OCI-LY7 (cell line): Measurements from ENCODE around the gene ADISSP. TPM values are rescaled to one million over a fixed set of nuclear protein-coding genes. Genes with fewer than 3 reads are reported as not detected.

Experiments
- BruUV-seq: library from RNA; stranded (reverse); fragments of 400-500 nt; replicated peaks from 2 replicates; lab custom pipeline; 2021; lab: Mats Ljungman, UMichigan
- CTCF ChIA-PET: fragments of 300-600 bp; sonication (Branson Sonifier 250); formaldehyde crosslinking; loops from one replicate; lab custom pipeline; 2022; ENCODE audit warnings: antibody characterized with exemption; ENCODE audit not compliant: unreplicated experiment; lab: Charles Lee
- POLR2A ChIA-PET: fragments of 300-600 bp; sonication (Branson Sonifier 250); formaldehyde crosslinking; loops from one replicate; lab custom pipeline; 2022; ENCODE audit warnings: antibody characterized with exemption; lab: Charles Lee
- DNase-seq: peaks from one replicate; pipeline ENCODE4 v3.0.0-alpha.2; 2015; ENCODE audit warnings: low spot score
- H2AFZ ChIP-seq: fragments of 200-600 bp; sonication (generic), shearing (Covaris generic); 2 replicates; pipeline ENCODE4 v1.6.1; 2014; ENCODE audit warnings: mild to moderate bottlenecking, antibody characterized with exemption, low read length, moderate library complexity
- H3K27ac ChIP-seq: fragments of 200-600 bp; sonication (generic); 2 replicates; pipeline ENCODE4 v1.5.1; 2014; ENCODE audit warnings: mixed run types, low read depth, mild to moderate bottlenecking, moderate library complexity, low read length, inconsistent platforms; ENCODE audit not compliant: poor library complexity, severe bottlenecking
- H3K36me3 ChIP-seq: fragments of 200-600 bp; sonication (generic); 2 replicates; pipeline ENCODE4 v1.6.1; 2014; ENCODE audit warnings: mild to moderate bottlenecking, antibody characterized with exemption, low read length, moderate library complexity, mixed read lengths; ENCODE audit not compliant: insufficient read depth
- H3K4me1 ChIP-seq: fragments of 200-600 bp; sonication (generic); 2 replicates; pipeline ENCODE4 v1.5.1; 2014; ENCODE audit warnings: mild to moderate bottlenecking, low read length; ENCODE audit not compliant: insufficient read depth, poor library complexity, severe bottlenecking
- H3K4me2 ChIP-seq: fragments of 200-600 bp; sonication (generic); 2 replicates; pipeline ENCODE4 v1.6.1; 2014; ENCODE audit warnings: mild to moderate bottlenecking, low read length
- H3K4me3 ChIP-seq: fragments of 200-600 bp; sonication (generic); 2 replicates; pipeline ENCODE4 v1.5.1; 2014; ENCODE audit warnings: mild to moderate bottlenecking, low read depth, low read length; ENCODE audit not compliant: poor library complexity, severe bottlenecking
- H3K79me2 ChIP-seq: fragments of 200-600 bp; sonication (generic); 2 replicates; pipeline ENCODE4 v1.6.1; 2016; ENCODE audit warnings: low read depth, mild to moderate bottlenecking, low read length, moderate library complexity, mixed read lengths; ENCODE audit not compliant: insufficient read depth
- H3K9me2 ChIP-seq: fragments of 200-600 bp; sonication (generic); 2 replicates; pipeline ENCODE4 v1.6.1; 2016; ENCODE audit warnings: mild to moderate bottlenecking, low read length, mixed read lengths; ENCODE audit not compliant: insufficient read depth
- H3K9me3 ChIP-seq: fragments of 200-600 bp; sonication (generic); 2 replicates; pipeline ENCODE4 v1.6.1; 2014; ENCODE audit warnings: mild to moderate bottlenecking, mixed run types, low read length, mixed read lengths
- H4K20me1 ChIP-seq: fragments of 200-600 bp; sonication (generic); 2 replicates; pipeline ENCODE4 v1.6.1; 2014; ENCODE audit warnings: mild to moderate bottlenecking, antibody characterized with exemption, low read length, moderate library complexity, mixed read lengths; ENCODE audit not compliant: insufficient read depth
- CTCF ChIP-seq: fragments of 200-600 bp; sonication (generic); conservative IDR thresholded peaks from 2 replicates; pipeline ENCODE4 v1.5.1; 2014; ENCODE audit warnings: mild to moderate bottlenecking, antibody characterized with exemption, low read length, moderate library complexity, mixed read lengths
- EZH2phosphoT487 ChIP-seq: fragments of 200-600 bp; sonication (generic); IDR thresholded peaks from 2 replicates; pipeline ENCODE4 v1.6.1; 2018; ENCODE audit warnings: low read depth, borderline replicate concordance, mild to moderate bottlenecking, mixed run types, antibody characterized with exemption, low read length, moderate library complexity, mixed read lengths
- intact Hi-C: fragments of 100-400 bp; cut with micrococcal nuclease; formaldehyde crosslinking; loops from one replicate; pipeline ENCODE4 v1.10.0; 2022; ENCODE audit not compliant: unreplicated experiment
- total RNA-seq, 2 experiments: library from RNA; depleted of rRNA in 1 of 2; stranded (reverse); fragments of >200 nt in 1 of 2; shearing (Covaris generic) in 1 of 2; gene quantifications; 2 replicates each; pipeline ENCODE4 v1.2.3, GENCODE V29; 2014 to 2022

ADISSP gene
- total RNA-seq, 2 experiments from 2014 or later = 64.4 to 66.7 TPM

GRCh38 chr20:3798373-3798768 lies 30.8 kb upstream of the ADISSP start:
- Histone ChIP-seq H3K9me2 (no peaks in the 10 kb centered on the region), H3K4me2 (peak overlapping the region; percentile 100), H4K20me1 (no peaks in the 10 kb centered on the region; the same call in 1 of the 2 replicates), H3K4me3 (peak overlapping the region; percentile 91), H3K79me2 (peaks cover 31% of the 10 kb centered on the region), H3K9me3 (no peaks in the 10 kb centered on the region), H3K27ac (peak overlapping the region; percentile 83), H3K4me1 (peaks cover 47% of the 10 kb centered on the region), H2AFZ (no peak overlapping the region), H3K36me3 (peaks cover 53% of the 10 kb centered on the region)
- TF ChIP-seq EZH2phosphoT487 (no peak), CTCF (no peak)
- DNase-seq = no peak
- TSS peak; percentile 64 for BruUV-seq
- intact Hi-C loops = no loop called here
- ChIA-PET POLR2A (no interaction called here), CTCF (interaction anchor here (1.9 kb wide), 1 partner anchor 22 kb away, joined by 9 read pairs; the partner anchor contains the start of gene AP5S1)

- Histone ChIP-seq H3K9me2 (no peaks in the 10 kb centered on the region), H3K4me1 (peaks cover 47% of the 10 kb centered on the region), H3K9me3 (no peaks in the 10 kb centered on the region), H2AFZ (no peak overlapping the region; the same call in 1 of the 2 replicates), H3K36me3 (peaks cover 47% of the 10 kb centered on the region), H3K79me2 (peaks cover 31% of the 10 kb centered on the region), H4K20me1 (no peaks in the 10 kb centered on the region; the same call in 1 of the 2 replicates), H3K27ac (peak overlapping the region; percentile 83), H3K4me3 (peak overlapping the region; percentile 91), H3K4me2 (peak overlapping the region; percentile 100)
- no TSS peak for BruUV-seq
- intact Hi-C loops = loop anchor here (2.0 kb wide), 1 partner anchor 49 kb away; the partner anchor contains the start of gene MAVS
- peak; percentile 65 for DNase-seq
- ChIA-PET POLR2A (no interaction called here), CTCF (no interaction called here)
- no peak for TF ChIP-seq CTCF
- TF ChIP-seq EZH2phosphoT487 = no peak
These were observed 30.2 kb upstream of the ADISSP start for GRCh38 chr20:3797592-3798372.

GRCh38 chr20:3797226-3797545 lies 29.6 kb upstream of the ADISSP start:
- BruUV-seq = no TSS peak
- H2AFZ ChIP-seq = no peak overlapping the region; the same call in 1 of the 2 replicates
- H3K27ac ChIP-seq = peak overlapping the region; percentile 83
- peak overlapping the region; percentile 100 for H3K4me2 ChIP-seq
- intact Hi-C loops = loop anchor here (2.0 kb wide), 1 partner anchor 50 kb away; the partner anchor contains the start of gene MAVS
- H3K79me2 ChIP-seq = peaks cover 31% of the 10 kb centered on the region
- POLR2A ChIA-PET = no interaction called here
- TF ChIP-seq CTCF (no peak), EZH2phosphoT487 (no peak)
- peaks cover 47% of the 10 kb centered on the region for H3K4me1 ChIP-seq
- no peaks in the 10 kb centered on the region; the same call in 1 of the 2 replicates for H4K20me1 ChIP-seq
- H3K9me3 ChIP-seq = no peaks in the 10 kb centered on the region
- CTCF ChIA-PET = no interaction called here
- no peaks in the 10 kb centered on the region for H3K9me2 ChIP-seq
- H3K36me3 ChIP-seq = peaks cover 41% of the 10 kb centered on the region
- no peak for DNase-seq
- H3K4me3 ChIP-seq = peak overlapping the region; percentile 91
